Measurements from ENCODE around the gene FAM20A.

FAM20A gene

DNA sequence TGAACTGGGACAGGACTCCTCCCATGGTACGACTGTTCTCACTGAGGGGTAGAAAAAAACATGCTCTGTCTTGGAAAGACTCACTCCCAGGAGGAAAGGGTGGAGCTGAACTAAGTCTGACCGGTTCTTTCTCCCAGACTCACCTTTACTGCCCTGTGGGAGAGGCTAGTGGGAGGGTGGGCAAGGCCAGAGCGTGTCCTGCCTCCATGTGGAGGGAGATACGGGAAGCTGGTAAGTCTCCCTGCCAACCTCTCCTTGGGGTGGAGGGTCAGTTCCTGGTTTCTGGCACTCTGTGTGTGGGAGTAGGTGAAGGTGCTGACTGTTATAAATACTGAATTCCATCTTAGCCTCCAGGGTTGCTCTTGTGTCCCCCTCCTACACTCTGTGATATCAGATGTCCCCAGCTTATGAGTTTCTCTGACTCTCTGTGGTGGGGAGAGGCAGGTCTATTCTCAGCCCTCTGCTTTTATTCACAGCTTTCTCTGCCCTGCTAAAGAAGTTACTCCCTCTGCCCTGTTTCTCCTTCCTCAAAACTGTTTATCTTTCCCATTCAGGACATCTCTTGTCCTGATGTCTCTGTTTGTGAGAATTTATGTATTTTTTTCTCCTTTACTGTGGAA lies 26.9 kb upstream of the FAM20A start:
- Histone ChIP-seq H3K4me3 (no peak overlapping the region), H3K4me1 (no peaks in the 10 kb centered on the region), H3K36me3 (no peaks in the 10 kb centered on the region), H3K4me2 (no peak overlapping the region), H3K9ac (no peak overlapping the region), H3K27ac (no peak overlapping the region), H3K9me3 (replicated peaks in 1 of 11) (0 out of 22 replicates have a peak, but pooled peaks cover 0 to 2% (median 0%) of the 10 kb centered on the region in 11 experiments), H4K20me1 (no peaks in the 10 kb centered on the region), H3K27me3 (no peaks in the 10 kb centered on the region)
- no peak for TF ChIP-seq Cebpa-rat (IDR thresholded peaks at IDR 0.05)

DNA sequence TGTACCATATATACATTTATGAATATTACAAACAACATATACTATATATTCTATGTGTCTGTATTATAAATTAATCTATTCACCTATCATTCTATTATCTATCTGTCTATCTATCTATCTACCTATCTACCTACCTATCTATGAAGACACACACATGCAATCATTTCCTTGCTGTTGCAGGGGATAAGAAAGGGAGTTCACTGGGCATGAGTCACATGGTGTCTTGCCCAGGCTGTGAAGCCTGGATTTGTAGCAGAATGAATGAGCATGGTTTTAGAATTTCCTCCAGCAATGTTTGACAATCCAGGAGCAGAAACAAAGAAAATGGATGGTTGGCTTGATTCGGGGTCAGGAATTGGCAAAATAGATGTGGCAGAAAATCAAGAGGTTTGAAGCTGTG lies 23.2 kb upstream of the FAM20A start:
- H4K20me1 ChIP-seq, result no peaks in the 10 kb centered on the region
- H3K27me3 ChIP-seq, result no peaks in the 10 kb centered on the region
- H3K27ac ChIP-seq, result no peak overlapping the region
- no peaks in the 10 kb centered on the region for H3K36me3 ChIP-seq
- no peak overlapping the region for H3K4me3 ChIP-seq
- peaks cover 0 to 7% (median 0%) of the 10 kb centered on the region in 11 experiments; a peak in 1 of 22 replicates for H3K9me3 ChIP-seq (replicated peaks in 1 of 11)
- no peak for TF ChIP-seq Cebpa-rat (IDR thresholded peaks at IDR 0.05)
- no peaks in the 10 kb centered on the region for H3K4me1 ChIP-seq
- H3K4me2 ChIP-seq, result no peak overlapping the region
- H3K9ac ChIP-seq, result no peak overlapping the region

DNA sequence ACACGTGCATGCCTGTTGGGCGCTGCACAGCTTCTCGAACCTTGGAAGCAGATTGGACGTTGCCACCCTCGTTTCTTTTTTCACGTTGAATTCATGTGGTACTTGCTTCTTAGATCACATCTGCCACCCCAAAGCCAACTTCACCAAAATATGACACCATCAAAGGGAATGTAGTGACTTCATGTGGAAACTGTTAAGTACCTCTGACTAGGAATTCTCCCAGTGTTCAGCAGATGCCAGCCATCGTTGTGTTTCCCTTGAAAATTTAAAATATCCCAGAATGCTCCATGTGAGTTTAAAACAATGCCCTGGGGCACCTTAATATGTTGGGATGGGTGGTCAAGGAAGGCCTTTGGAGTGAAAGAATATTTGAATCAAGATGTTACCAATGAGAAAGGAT lies 22.6 kb upstream of the FAM20A start:
- TF ChIP-seq Cebpa-rat (IDR thresholded peaks at IDR 0.05), result no peak
- H3K9me3 ChIP-seq (replicated peaks in 1 of 11), result peaks cover 0 to 7% (median 0%) of the 10 kb centered on the region in 11 experiments; a peak in 1 of 22 replicates

DNA sequence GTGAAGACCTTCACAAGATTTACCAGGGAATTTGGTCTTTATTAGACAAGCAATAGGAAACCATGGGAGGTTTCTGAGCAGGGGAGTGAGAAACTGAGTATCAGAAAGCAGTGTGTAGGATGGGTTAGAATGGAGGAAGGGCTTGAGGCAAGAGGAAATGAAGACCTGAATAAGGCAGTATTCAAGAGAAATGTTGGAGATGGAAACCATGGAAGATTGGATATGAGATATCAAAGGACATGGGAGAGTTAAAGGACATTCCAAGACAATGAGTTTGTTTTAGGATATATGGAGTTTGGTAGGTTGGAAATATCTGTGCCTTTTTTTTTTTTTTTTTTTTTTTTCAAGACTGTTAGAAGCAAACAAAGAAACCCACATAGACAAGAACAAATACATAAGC lies 21.3 kb upstream of the FAM20A start:
- H3K36me3 ChIP-seq, result no peaks in the 10 kb centered on the region
- H3K9me3 ChIP-seq (replicated peaks in 1 of 11), result peaks cover 0 to 16% (median 0%) of the 10 kb centered on the region in 11 experiments; a peak in 7 of 22 replicates
- TF ChIP-seq Cebpa-rat (IDR thresholded peaks at IDR 0.05), result no peak
- H3K4me2 ChIP-seq, result no peak overlapping the region
- H3K27ac ChIP-seq, result no peak overlapping the region
- H4K20me1 ChIP-seq, result no peaks in the 10 kb centered on the region
- no peak overlapping the region for H3K4me3 ChIP-seq
- H3K4me1 ChIP-seq, result no peaks in the 10 kb centered on the region
- no peak overlapping the region for H3K9ac ChIP-seq
- no peaks in the 10 kb centered on the region for H3K27me3 ChIP-seq

More for the DNA sequence above, 22.6 kb upstream of the FAM20A start:
- Histone ChIP-seq H3K9ac (no peak overlapping the region), H3K27ac (no peak overlapping the region), H3K4me2 (no peak overlapping the region), H3K4me1 (no peaks in the 10 kb centered on the region), H4K20me1 (no peaks in the 10 kb centered on the region), H3K36me3 (no peaks in the 10 kb centered on the region), H3K4me3 (no peak overlapping the region), H3K27me3 (no peaks in the 10 kb centered on the region)

DNA sequence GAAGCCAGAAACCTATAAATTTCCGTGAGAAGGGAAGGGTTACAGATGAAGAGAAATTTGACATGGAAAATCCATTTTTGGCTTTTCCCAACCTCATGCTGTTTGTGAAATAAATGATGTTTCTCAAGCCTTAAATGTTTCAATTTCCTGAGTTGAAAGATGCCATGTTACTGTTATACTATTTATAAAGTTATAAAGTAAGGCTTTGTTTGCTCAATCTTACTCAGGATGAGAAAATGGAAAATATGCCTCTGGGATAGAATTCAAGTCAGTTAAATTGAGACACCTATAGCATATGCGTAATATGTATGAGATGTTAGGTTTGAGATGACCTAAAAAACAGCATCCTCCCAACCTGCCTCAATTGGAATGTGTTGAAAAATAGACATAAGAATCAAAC lies 19.9 kb upstream of the FAM20A start:
- Histone ChIP-seq H3K36me3 (no peaks in the 10 kb centered on the region), H3K27me3 (no peaks in the 10 kb centered on the region), H3K9ac (no peak overlapping the region), H3K4me2 (no peak overlapping the region), H4K20me1 (no peaks in the 10 kb centered on the region), H3K4me3 (no peak overlapping the region), H3K4me1 (no peaks in the 10 kb centered on the region), H3K9me3 (replicated peaks in 1 of 11) (peaks cover 0 to 18% (median 0%) of the 10 kb centered on the region in 11 experiments; a peak in 7 of 22 replicates), H3K27ac (no peak overlapping the region)
- no peak for TF ChIP-seq Cebpa-rat (IDR thresholded peaks at IDR 0.05)

DNA sequence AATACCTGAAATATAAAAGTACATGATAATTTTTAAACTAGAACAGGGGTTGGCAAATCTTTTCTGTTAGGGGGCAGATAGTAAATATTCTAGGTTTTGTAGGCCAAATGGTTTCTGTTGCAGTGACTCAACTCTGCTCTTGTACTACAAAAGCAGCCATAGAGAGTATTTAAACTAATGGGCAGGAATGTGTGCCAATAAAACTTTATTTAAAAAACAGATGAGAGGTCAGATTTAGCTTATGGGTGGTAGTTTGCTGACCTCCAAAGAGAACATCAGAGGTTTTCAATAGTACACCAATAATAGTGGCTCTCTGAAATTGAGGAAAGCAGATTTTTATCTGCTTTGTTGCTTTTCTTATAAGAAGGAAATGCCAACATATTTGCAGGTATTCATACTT lies 15.2 kb upstream of the FAM20A start:
- no peak overlapping the region for H3K9ac ChIP-seq
- no peaks in the 10 kb centered on the region for H4K20me1 ChIP-seq
- no peaks in the 10 kb centered on the region for H3K27me3 ChIP-seq
- H3K27ac ChIP-seq, result no peak overlapping the region
- H3K36me3 ChIP-seq, result no peaks in the 10 kb centered on the region
- no peak overlapping the region for H3K4me2 ChIP-seq
- no peaks in the 10 kb centered on the region for H3K4me1 ChIP-seq
- H3K9me3 ChIP-seq (replicated peaks in 1 of 11), result peaks cover 0 to 18% (median 0%) of the 10 kb centered on the region in 11 experiments; a peak in 7 of 22 replicates
- no peak overlapping the region for H3K4me3 ChIP-seq
- no peak for TF ChIP-seq Cebpa-rat (IDR thresholded peaks at IDR 0.05)

DNA sequence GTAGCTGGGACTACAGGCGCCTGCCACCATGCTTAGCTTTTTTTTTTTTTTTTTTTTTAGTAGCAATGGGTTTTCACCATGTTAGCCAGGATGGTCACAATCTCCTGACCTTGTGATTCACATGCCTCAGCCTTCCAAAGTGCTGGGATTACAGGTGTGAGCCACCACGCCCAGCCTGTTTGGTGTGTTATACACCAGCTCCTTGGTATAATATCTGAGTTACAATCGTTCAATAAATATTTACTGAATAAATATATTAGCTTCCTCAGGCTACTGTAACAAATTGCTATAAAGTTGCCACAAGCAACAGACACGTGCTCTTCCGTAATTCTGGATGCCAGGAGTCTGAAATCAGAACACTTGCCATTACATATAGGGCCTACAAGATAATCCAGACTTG lies 13.6 kb upstream of the FAM20A start:
- H3K36me3 ChIP-seq, result peaks cover 0 to 8% (median 0%) of the 10 kb centered on the region in 11 experiments; a peak in 1 of 22 replicates
- peaks cover 9 to 27% (median 14%) of the 10 kb centered on the region in 11 experiments for H3K9me3 ChIP-seq (replicated peaks in 1 of 11)
- H3K4me2 ChIP-seq, result no peak overlapping the region
- no peaks in the 10 kb centered on the region for H4K20me1 ChIP-seq
- TF ChIP-seq Cebpa-rat (IDR thresholded peaks at IDR 0.05), result no peak
- no peak overlapping the region for H3K27ac ChIP-seq
- H3K4me1 ChIP-seq, result no peaks in the 10 kb centered on the region
- no peaks in the 10 kb centered on the region for H3K27me3 ChIP-seq
- H3K4me3 ChIP-seq, result no peak overlapping the region
- H3K9ac ChIP-seq, result no peak overlapping the region

DNA sequence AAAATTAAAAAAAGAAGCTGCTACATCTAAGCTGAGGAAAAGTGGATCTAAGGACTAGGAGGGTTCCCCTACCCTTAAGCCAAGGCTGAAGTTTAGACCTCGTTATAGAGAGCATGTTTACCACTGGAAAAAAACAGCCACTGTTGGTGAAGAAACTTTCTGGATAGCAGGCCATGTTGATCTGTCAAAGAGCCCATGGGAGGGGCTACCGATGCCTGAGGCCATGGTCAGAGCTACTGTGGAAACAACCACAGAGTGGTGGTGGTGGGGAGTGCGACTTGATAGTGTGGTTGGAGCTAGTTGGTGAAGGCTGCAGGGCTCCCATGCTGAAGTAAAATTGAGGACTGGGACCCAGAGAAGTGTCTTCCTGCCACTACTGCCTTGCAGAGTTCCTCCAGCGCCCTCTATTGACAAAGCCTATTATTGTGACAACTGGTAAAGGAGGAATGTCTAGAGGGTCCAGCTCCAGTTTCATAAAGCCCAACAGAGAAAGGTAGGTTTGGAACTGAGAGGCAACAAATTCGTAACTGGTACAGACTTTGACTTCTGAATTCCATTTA lies 12.7 kb upstream of the FAM20A start:
- Histone ChIP-seq H4K20me1 (no peaks in the 10 kb centered on the region), H3K4me1 (no peaks in the 10 kb centered on the region), H3K27ac (no peak overlapping the region), H3K36me3 (peaks cover 0 to 8% (median 0%) of the 10 kb centered on the region in 11 experiments; a peak in 1 of 22 replicates), H3K27me3 (no peaks in the 10 kb centered on the region), H3K4me2 (no peak overlapping the region), H3K9me3 (replicated peaks in 1 of 11) (peaks cover 18 to 36% (median 23%) of the 10 kb centered on the region in 11 experiments), H3K4me3 (no peak overlapping the region), H3K9ac (no peak overlapping the region)
- TF ChIP-seq Cebpa-rat (IDR thresholded peaks at IDR 0.05), result no peak

DNA sequence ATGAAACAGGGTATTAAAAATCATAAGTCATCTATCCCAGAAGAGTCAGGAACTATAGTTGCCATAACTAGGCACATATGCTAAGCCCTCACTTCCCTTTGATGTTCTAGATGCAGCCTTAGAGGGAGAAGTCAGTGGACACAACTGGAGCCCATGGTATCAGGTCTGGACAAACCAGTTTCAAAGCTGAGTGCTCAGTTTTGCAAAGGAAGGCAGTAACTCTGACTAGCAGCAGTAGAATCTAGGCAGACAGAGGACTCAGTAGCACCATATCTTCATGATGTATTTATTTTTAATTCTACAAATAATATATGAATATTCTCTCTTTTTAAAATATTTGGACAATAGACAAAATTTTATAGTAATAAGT lies 11.7 kb upstream of the FAM20A start:
- Histone ChIP-seq H4K20me1 (no peaks in the 10 kb centered on the region), H3K4me3 (no peak overlapping the region), H3K27me3 (no peaks in the 10 kb centered on the region), H3K27ac (no peak overlapping the region), H3K4me2 (no peak overlapping the region), H3K36me3 (peaks cover 0 to 8% (median 0%) of the 10 kb centered on the region in 11 experiments; a peak in 1 of 22 replicates), H3K4me1 (no peaks in the 10 kb centered on the region), H3K9me3 (replicated peaks in 1 of 11) (peaks cover 27 to 40% (median 32%) of the 10 kb centered on the region in 11 experiments), H3K9ac (no peak overlapping the region)
- no peak for TF ChIP-seq Cebpa-rat (IDR thresholded peaks at IDR 0.05)

Measured in BLaER1 treated with 17β-estradiol and CSF1 and Interleukin-3, amounts not matched to agents 10 nM and 100 nM (cell line).